22Rv1 (cell line): ENCODE results near the gene MKNK2.

Experiments
- H3K27ac ChIP-seq: fragments of 450-650 bp; 2 replicates; pipeline ENCODE4 v1.5.1; 2017
- CTCF ChIP-seq: fragments of 450-650 bp; IDR thresholded peaks from 2 replicates; pipeline ENCODE4 v1.5.1; 2017; ENCODE audit warnings: mild to moderate bottlenecking
- ZFX ChIP-seq: fragments of 450-650 bp; IDR thresholded peaks from 2 replicates; pipeline ENCODE4 v1.6.1; 2017; ENCODE audit warnings: antibody characterized with exemption, borderline replicate concordance

The MKNK2 gene

GRCh38 chr19:2048104-2048958, 2.7 kb downstream of the MKNK2 start:
- peak overlapping the region; percentile 87 for H3K27ac ChIP-seq

GRCh38 chr19:2047449-2048103, 3.5 kb downstream of the MKNK2 start:
- 0 out of 2 replicates have a peak overlapping the region, but pooled peaks have one; percentile 87 for H3K27ac ChIP-seq
- TF ChIP-seq CTCF (no peak), ZFX (no peak)

More at GRCh38 chr19:2048104-2048958, 2.7 kb downstream of the MKNK2 start:
- no peak for TF ChIP-seq CTCF
- TF ChIP-seq ZFX, result no peak

- no peak overlapping the region; the same call in 1 of the 2 replicates for H3K27ac ChIP-seq
These were observed 4.0 kb downstream of the MKNK2 start for GRCh38 chr19:2047076-2047448.

GRCh38 chr19:2046046-2046907, 4.8 kb downstream of the MKNK2 start:
- peak overlapping the region; percentile 34; the same call in 1 of the 2 replicates for H3K27ac ChIP-seq
- TF ChIP-seq CTCF (no peak), ZFX (no peak)

More at GRCh38 chr19:2047076-2047448, 4.0 kb downstream of the MKNK2 start:
- TF ChIP-seq ZFX, result no peak
- TF ChIP-seq CTCF, result no peak

GRCh38 chr19:2045501-2046045, 5.5 kb downstream of the MKNK2 start:
- H3K27ac ChIP-seq, result peak overlapping the region; percentile 34
- TF ChIP-seq CTCF, result no peak
- no peak for TF ChIP-seq ZFX

GRCh38 chr19:2044709-2045500, 6.1 kb downstream of the MKNK2 start:
- H3K27ac ChIP-seq, result peak overlapping the region; percentile 71
- TF ChIP-seq CTCF (no peak), ZFX (no peak)
